ENCODE data around the gene SPATA2. TPM values are rescaled to one million over a fixed set of nuclear protein-coding genes. Genes with fewer than 3 reads are reported as not detected.

The SPATA2 gene
- total and polyA plus RNA-seq, 2 of the 13 experiments (the other 11 are each of a cell fraction or from before 2014, with no cell fraction given), result 3.2 to 8.7 TPM

DNA sequence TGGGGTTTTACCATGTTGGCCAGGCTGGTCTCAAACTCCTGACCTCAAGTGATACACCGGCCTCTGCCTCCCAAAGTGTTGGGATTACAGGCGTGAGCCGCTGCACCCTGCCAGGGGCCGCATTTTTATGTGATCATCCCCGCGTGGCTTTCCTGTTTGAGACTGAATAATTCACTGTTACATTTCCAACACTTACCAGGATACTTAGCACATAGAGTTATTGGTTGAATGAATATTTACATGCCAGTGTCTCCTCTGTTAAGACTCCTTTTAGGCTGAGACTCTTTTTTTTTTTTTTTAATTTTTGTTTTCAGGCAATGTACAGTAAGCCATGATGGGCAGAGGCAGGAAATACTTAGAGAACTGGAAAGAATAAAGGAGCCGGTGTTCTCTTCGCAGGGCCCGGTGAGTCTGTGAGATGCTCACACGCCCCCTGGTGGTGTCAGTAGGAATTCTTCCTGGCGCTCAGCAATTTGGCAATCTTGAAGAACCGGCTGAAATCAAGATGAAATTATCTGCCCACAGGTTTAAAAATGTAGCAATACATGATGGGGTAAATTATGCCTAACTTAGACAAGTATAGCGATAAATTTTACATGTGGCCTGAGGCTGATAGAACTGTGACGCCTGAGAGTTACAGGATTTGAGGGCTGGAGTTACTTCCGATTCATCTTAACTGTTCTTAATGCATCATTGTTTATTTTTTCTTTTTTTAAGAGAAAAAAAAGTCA lies 13.2 kb upstream of the SPATA2 start (continued):
- TF ChIP-seq PHF21A (CRISPR knock-in tag; IDR thresholded peaks at IDR 0.05), result peak; percentile 51; the same call in 1 of the 2 replicates
- TF ChIP-seq, protein P1, sequence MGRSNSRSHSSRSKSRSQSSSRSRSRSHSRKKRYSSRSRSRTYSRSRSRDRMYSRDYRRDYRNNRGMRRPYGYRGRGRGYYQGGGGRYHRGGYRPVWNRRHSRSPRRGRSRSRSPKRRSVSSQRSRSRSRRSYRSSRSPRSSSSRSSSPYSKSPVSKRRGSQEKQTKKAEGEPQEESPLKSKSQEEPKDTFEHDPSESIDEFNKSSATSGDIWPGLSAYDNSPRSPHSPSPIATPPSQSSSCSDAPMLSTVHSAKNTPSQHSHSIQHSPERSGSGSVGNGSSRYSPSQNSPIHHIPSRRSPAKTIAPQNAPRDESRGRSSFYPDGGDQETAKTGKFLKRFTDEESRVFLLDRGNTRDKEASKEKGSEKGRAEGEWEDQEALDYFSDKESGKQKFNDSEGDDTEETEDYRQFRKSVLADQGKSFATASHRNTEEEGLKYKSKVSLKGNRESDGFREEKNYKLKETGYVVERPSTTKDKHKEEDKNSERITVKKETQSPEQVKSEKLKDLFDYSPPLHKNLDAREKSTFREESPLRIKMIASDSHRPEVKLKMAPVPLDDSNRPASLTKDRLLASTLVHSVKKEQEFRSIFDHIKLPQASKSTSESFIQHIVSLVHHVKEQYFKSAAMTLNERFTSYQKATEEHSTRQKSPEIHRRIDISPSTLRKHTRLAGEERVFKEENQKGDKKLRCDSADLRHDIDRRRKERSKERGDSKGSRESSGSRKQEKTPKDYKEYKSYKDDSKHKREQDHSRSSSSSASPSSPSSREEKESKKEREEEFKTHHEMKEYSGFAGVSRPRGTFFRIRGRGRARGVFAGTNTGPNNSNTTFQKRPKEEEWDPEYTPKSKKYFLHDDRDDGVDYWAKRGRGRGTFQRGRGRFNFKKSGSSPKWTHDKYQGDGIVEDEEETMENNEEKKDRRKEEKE (IDR thresholded peaks at IDR 0.05), result no peak
- TF ChIP-seq PRPF4 (IDR thresholded peaks at IDR 0.05; ENCODE audit: low read depth, low read length, poor library complexity, severe bottlenecking), result peak; percentile 67
- TF ChIP-seq KLF16 (CRISPR knock-in tag; IDR thresholded peaks at IDR 0.05), result peak in 1 of 2 experiments; percentile 64; a peak in 1 of 4 replicates
- peak; percentile 53; the same call in 1 of the 2 replicates for TF ChIP-seq MIXL1 (CRISPR knock-in tag; IDR thresholded peaks at IDR 0.05)
- TF ChIP-seq ELF3 (CRISPR knock-in tag; IDR thresholded peaks at IDR 0.05), result peak; percentile 65; the same call in 1 of the 2 replicates
- no peak for TF ChIP-seq SRSF9 (IDR thresholded peaks at IDR 0.05; ENCODE audit: borderline replicate concordance, insufficient read depth, low read depth, low read length, poor library complexity, severe bottlenecking)
- TF ChIP-seq TBP (CRISPR knock-in tag; IDR thresholded peaks at IDR 0.05), result no peak
- peak; percentile 67; the same call in 1 of the 2 replicates for TF ChIP-seq KMT2B (CRISPR knock-in tag; IDR thresholded peaks at IDR 0.05)
- peak; percentile 26 for TF ChIP-seq TBL1XR1 (IDR thresholded peaks at IDR 0.05; ENCODE audit: borderline replicate concordance, low read length, partially characterized antibody)
- TF ChIP-seq RCOR2 (CRISPR knock-in tag; IDR thresholded peaks at IDR 0.05), result peak; percentile 68
- TF ChIP-seq EHMT2 (IDR thresholded peaks at IDR 0.05; ENCODE audit: borderline replicate concordance, low read depth, low read length), result no peak
- TF ChIP-seq, protein P2, sequence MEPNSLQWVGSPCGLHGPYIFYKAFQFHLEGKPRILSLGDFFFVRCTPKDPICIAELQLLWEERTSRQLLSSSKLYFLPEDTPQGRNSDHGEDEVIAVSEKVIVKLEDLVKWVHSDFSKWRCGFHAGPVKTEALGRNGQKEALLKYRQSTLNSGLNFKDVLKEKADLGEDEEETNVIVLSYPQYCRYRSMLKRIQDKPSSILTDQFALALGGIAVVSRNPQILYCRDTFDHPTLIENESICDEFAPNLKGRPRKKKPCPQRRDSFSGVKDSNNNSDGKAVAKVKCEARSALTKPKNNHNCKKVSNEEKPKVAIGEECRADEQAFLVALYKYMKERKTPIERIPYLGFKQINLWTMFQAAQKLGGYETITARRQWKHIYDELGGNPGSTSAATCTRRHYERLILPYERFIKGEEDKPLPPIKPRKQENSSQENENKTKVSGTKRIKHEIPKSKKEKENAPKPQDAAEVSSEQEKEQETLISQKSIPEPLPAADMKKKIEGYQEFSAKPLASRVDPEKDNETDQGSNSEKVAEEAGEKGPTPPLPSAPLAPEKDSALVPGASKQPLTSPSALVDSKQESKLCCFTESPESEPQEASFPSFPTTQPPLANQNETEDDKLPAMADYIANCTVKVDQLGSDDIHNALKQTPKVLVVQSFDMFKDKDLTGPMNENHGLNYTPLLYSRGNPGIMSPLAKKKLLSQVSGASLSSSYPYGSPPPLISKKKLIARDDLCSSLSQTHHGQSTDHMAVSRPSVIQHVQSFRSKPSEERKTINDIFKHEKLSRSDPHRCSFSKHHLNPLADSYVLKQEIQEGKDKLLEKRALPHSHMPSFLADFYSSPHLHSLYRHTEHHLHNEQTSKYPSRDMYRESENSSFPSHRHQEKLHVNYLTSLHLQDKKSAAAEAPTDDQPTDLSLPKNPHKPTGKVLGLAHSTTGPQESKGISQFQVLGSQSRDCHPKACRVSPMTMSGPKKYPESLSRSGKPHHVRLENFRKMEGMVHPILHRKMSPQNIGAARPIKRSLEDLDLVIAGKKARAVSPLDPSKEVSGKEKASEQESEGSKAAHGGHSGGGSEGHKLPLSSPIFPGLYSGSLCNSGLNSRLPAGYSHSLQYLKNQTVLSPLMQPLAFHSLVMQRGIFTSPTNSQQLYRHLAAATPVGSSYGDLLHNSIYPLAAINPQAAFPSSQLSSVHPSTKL (CRISPR knock-in tag; IDR thresholded peaks at IDR 0.05), result peak; percentile 64
- 0 out of 2 replicates have a peak, but pooled peaks have one; percentile 56 for TF ChIP-seq ZNF430 (CRISPR knock-in tag; IDR thresholded peaks at IDR 0.05)
- TF ChIP-seq NR2C2 (CRISPR knock-in tag; IDR thresholded peaks at IDR 0.05; ENCODE audit: borderline replicate concordance), result peak; percentile 28; the same call in 1 of the 2 replicates
- 0 out of 2 replicates have a peak, but pooled peaks have one; percentile 55 for TF ChIP-seq DNMT3B (CRISPR knock-in tag; conservative IDR thresholded peaks at IDR 0.05)
- TF ChIP-seq ZNF549 (CRISPR knock-in tag; IDR thresholded peaks at IDR 0.05), result no peak
- TF ChIP-seq ZNF709 (CRISPR knock-in tag; IDR thresholded peaks at IDR 0.05), result no peak
- no peak for TF ChIP-seq ONECUT2 (CRISPR knock-in tag; IDR thresholded peaks at IDR 0.05)
- TF ChIP-seq, protein P3, sequence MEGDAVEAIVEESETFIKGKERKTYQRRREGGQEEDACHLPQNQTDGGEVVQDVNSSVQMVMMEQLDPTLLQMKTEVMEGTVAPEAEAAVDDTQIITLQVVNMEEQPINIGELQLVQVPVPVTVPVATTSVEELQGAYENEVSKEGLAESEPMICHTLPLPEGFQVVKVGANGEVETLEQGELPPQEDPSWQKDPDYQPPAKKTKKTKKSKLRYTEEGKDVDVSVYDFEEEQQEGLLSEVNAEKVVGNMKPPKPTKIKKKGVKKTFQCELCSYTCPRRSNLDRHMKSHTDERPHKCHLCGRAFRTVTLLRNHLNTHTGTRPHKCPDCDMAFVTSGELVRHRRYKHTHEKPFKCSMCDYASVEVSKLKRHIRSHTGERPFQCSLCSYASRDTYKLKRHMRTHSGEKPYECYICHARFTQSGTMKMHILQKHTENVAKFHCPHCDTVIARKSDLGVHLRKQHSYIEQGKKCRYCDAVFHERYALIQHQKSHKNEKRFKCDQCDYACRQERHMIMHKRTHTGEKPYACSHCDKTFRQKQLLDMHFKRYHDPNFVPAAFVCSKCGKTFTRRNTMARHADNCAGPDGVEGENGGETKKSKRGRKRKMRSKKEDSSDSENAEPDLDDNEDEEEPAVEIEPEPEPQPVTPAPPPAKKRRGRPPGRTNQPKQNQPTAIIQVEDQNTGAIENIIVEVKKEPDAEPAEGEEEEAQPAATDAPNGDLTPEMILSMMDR (CRISPR knock-in tag; IDR thresholded peaks at IDR 0.05), result peak; percentile 92
- TF ChIP-seq SPEN (CRISPR knock-in tag; IDR thresholded peaks at IDR 0.05; ENCODE audit: low read depth), result no peak
- TF ChIP-seq KDM6A (CRISPR knock-in tag; IDR thresholded peaks at IDR 0.05; ENCODE audit: low read depth), result no peak

Measured in HepG2 (cell line).